SU-DHL-6 (cell line): ENCODE measurements around the gene GPT2.

Experiments
- CTCF ChIP-seq: fragments of 200-600 bp; sonication (generic); IDR thresholded peaks from one replicate; pipeline ENCODE4 v1.5.1; 2017; ENCODE audit warnings: antibody characterized with exemption, mild to moderate bottlenecking, low read length, moderate library complexity; ENCODE audit not compliant: insufficient read depth, poor library complexity, severe bottlenecking
- EZH2phosphoT487 ChIP-seq: fragments of 200-600 bp; sonication (generic), shearing (Covaris generic); conservative IDR thresholded peaks from 2 replicates; pipeline ENCODE4 v1.6.1; 2018; ENCODE audit warnings: mild to moderate bottlenecking, antibody characterized with exemption, low read length, moderate library complexity, mixed read lengths

- TF ChIP-seq CTCF (no peak), EZH2phosphoT487 (no peak)
These were observed 42.5 kb downstream of the GPT2 start for GRCh38 chr16:46926470-46927225.
